Sigmoid colon (tissue), 7 donors: ENCODE measurements around the gene CABLES1. TPM values are rescaled to one million over a fixed set of nuclear protein-coding genes. Genes with fewer than 3 reads are reported as not detected.
"Not testable (repeated sequence)": the region's sequence is repeated elsewhere in the genome, so short reads cannot be mapped to it uniquely, and the experiment has no call there.

ENCODE experiments used
- DNase-seq: peaks from one replicate; pipeline ENCODE4 v3.0.0-alpha.2; 2019
- H3K27ac ChIP-seq, 4 donors: fragments of 200-600 bp; sonication (generic); one replicate each; pipeline ENCODE4 v1.5.1; 2016 to 2019; ENCODE audit warnings: mild to moderate bottlenecking in 1 of 4
- H3K27me3 ChIP-seq, 3 donors: fragments of 200-600 bp; sonication (generic); one replicate each; pipeline ENCODE4 v1.5.1; 2019; ENCODE audit warnings: mild to moderate bottlenecking in 1 of 3
- H3K36me3 ChIP-seq, 4 donors: fragments of 200-600 bp; sonication (generic); one replicate each; pipeline ENCODE4 v1.5.1; 2016 to 2019
- H3K4me1 ChIP-seq, 4 donors: fragments of 200-600 bp; sonication (generic); one replicate each; pipeline ENCODE4 v1.5.1; 2017 to 2019
- H3K4me3 ChIP-seq, 4 donors: fragments of 200-600 bp; sonication (generic); one replicate each; pipeline ENCODE4 v1.5.1; 2017 to 2019; ENCODE audit warnings: mild to moderate bottlenecking in 2 of 4, moderate library complexity in 1 of 4
- H3K9me3 ChIP-seq, 4 donors: fragments of 200-600 bp in 3 of 4; sonication (generic) in 3 of 4; one replicate each; pipeline versions ENCODE4 v1.5.1 to v1.6.1; 2013 to 2019
- EP300 ChIP-seq, 4 donors: sonication (generic); formaldehyde crosslinking; IDR thresholded peaks; one replicate each; pipeline ENCODE4 v1.6.1; 2017; ENCODE audit warnings: antibody characterized with exemption in 4 of 4
- POLR2A ChIP-seq, 2 donors: fragments of 450-650 bp; IDR thresholded peaks; one replicate each; pipeline ENCODE4 v1.6.1; 2016; ENCODE audit warnings: antibody characterized with exemption in 2 of 2, mild to moderate bottlenecking in 2 of 2, moderate library complexity in 2 of 2
- POLR2AphosphoS5 ChIP-seq, 4 donors: sonication (generic); formaldehyde crosslinking; IDR thresholded peaks; one replicate each; pipeline ENCODE4 v1.6.1; 2017; ENCODE audit warnings: antibody characterized with exemption in 4 of 4
- WGBS, 2 donors: extraction: QIAGEN DNeasy Blood & Tissue Kit; methylation state at CpG; one replicate each; pipeline ENCODE4 v1.1.7; 2013; 5-methylcytosine and 5-hydroxymethylcytosine counted together
- intact Hi-C: fragments of 100-400 bp; cut with DNase I; formaldehyde crosslinking; loops from one replicate; pipeline ENCODE4 v1.15.1; 2023
- polyA plus RNA-seq, 3 donors: library from polyadenylated mRNA; stranded (reverse); fragments of 200-250 nt; gene quantifications; one replicate each; pipeline ENCODE4 v1.2.3, GENCODE V29; 2013
- total RNA-seq, 4 donors: library from RNA; depleted of rRNA; stranded (reverse); fragments of >200 nt; gene quantifications; one replicate each; pipeline ENCODE4 v1.1.0, GENCODE V29; 2016
- TF ChIP-seq, protein P1 (sequence below), 4 experiments: fragments of 450-650 bp in 3 of 4; fragments of 200-600 bp in 1 of 4; IDR thresholded peaks; one replicate each; pipeline ENCODE4 v1.5.1; 2016 to 2019; ENCODE audit warnings: antibody characterized with exemption in 4 of 4, mild to moderate bottlenecking in 3 of 4, moderate library complexity in 2 of 4
- donor health status: healthy with polysubstance abuse.
- donor health status: Bipolar disorder and iron deficiency.
- donor health status: healthy.

CABLES1 gene
- total and polyA plus RNA-seq, 7 donors, result 1.9 to 7.2 (median 3.9) TPM

DNA sequence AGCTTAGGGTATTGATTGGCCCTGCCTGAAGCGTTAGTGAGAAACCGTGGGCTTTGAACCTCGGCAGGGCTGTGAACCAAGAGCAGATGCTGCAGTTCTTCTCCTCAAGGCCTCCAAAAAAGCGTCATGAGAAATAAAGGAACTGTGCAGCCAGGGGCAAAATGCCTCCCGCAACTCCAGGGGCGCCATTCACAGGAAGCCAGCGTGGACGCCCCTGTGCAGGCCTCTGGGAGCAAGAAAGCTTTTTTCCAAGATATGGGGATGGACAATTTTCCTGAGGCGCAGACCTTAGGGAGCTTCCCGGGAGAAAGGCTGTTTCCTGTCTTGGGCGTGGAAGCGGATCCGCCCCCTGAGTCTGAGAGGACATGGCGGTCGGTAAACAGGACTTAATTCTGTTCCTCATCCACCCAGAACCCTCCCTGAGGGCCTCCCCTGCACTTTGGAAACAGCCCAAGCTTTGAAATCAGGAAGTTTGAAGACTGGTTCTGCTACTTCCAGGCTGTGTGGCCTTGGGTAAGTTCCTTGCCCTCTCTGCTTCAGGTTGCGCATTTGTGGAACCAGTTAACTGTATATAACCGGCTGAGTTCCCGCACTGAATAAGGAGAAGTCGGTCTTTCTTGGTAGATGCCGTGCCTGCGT is 29.6 kb upstream of the CABLES1 start:
- no peak for DNase-seq
- H3K27ac ChIP-seq, result no peak overlapping the region
- TF ChIP-seq, protein P1, sequence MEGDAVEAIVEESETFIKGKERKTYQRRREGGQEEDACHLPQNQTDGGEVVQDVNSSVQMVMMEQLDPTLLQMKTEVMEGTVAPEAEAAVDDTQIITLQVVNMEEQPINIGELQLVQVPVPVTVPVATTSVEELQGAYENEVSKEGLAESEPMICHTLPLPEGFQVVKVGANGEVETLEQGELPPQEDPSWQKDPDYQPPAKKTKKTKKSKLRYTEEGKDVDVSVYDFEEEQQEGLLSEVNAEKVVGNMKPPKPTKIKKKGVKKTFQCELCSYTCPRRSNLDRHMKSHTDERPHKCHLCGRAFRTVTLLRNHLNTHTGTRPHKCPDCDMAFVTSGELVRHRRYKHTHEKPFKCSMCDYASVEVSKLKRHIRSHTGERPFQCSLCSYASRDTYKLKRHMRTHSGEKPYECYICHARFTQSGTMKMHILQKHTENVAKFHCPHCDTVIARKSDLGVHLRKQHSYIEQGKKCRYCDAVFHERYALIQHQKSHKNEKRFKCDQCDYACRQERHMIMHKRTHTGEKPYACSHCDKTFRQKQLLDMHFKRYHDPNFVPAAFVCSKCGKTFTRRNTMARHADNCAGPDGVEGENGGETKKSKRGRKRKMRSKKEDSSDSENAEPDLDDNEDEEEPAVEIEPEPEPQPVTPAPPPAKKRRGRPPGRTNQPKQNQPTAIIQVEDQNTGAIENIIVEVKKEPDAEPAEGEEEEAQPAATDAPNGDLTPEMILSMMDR (IDR thresholded peaks at IDR 0.05), result no peak
- TF ChIP-seq EP300 (IDR thresholded peaks at IDR 0.05) (no peak), POLR2A (IDR thresholded peaks at IDR 0.05) (no peak)

GRCh38 chr18:23106575-23106974 is 28.7 kb upstream of the CABLES1 start:
- H3K4me3 ChIP-seq, result no peak overlapping the region
- no peaks in the 10 kb centered on the region for H3K9me3 ChIP-seq
- 4 to 23% methylated on average over 6 of the region's 6 CpGs for WGBS, 2 donors
- H3K27me3 ChIP-seq, result no peaks in the 10 kb centered on the region
- H3K36me3 ChIP-seq, result no peaks in the 10 kb centered on the region
- intact Hi-C loops, result no loop called here
- no peak overlapping the region for H3K27ac ChIP-seq
- no peak for DNase-seq
- TF ChIP-seq POLR2AphosphoS5 (IDR thresholded peaks at IDR 0.05), result no peak
- TF ChIP-seq POLR2A (IDR thresholded peaks at IDR 0.05), result no peak
- no peak for TF ChIP-seq EP300 (IDR thresholded peaks at IDR 0.05)
- TF ChIP-seq, protein P1 (IDR thresholded peaks at IDR 0.05), result no peak
- H3K4me1 ChIP-seq, result peaks cover 0 to 5% (median 0%) of the 10 kb centered on the region in 4 donors

More for the DNA sequence above, 29.6 kb upstream of the CABLES1 start:
- Histone ChIP-seq H3K36me3 (no peaks in the 10 kb centered on the region), H3K4me1 (peaks cover 0 to 5% (median 0%) of the 10 kb centered on the region in 4 donors), H3K9me3 (no peaks in the 10 kb centered on the region), H3K27me3 (no peaks in the 10 kb centered on the region), H3K4me3 (no peak overlapping the region)
- intact Hi-C loops, result no loop called here
- 39 to 81% methylated on average over 21 of the region's 21 CpGs for WGBS, 2 donors

DNA sequence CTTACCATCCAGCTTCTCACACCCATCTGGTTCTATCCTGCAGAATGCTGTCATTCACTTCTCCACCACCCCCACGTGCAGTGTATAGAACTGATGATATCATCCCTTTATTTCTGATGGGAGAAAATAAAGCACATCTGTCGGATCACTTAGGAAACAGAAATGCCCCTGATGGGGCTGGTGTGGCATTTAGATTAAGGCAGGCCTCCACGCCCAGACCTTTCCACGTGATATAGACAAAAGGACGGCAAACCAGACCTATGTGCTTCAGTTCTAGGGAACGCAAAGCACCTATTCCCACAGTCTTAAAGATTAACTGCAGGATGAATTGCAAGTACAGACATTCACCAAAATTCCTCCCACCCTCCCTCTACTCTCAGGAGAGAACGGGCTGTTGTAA is 27.6 kb upstream of the CABLES1 start:
- Histone ChIP-seq H3K36me3 (no peaks in the 10 kb centered on the region), H3K27ac (no peak overlapping the region), H3K9me3 (peaks cover 0 to 3% (median 0%) of the 10 kb centered on the region in 4 donors), H3K4me3 (no peak overlapping the region), H3K4me1 (peaks cover 0 to 5% (median 0%) of the 10 kb centered on the region in 4 donors), H3K27me3 (no peaks in the 10 kb centered on the region)
- WGBS, 2 donors, result 81 to 86% methylated on average over 7 of the region's 7 CpGs
- intact Hi-C loops, result no loop called here
- DNase-seq, result no peak
- TF ChIP-seq POLR2A (IDR thresholded peaks at IDR 0.05), result no peak
- no peak for TF ChIP-seq EP300 (IDR thresholded peaks at IDR 0.05)
- TF ChIP-seq, protein P1 (IDR thresholded peaks at IDR 0.05), result no peak
- no peak for TF ChIP-seq POLR2AphosphoS5 (IDR thresholded peaks at IDR 0.05)

DNA sequence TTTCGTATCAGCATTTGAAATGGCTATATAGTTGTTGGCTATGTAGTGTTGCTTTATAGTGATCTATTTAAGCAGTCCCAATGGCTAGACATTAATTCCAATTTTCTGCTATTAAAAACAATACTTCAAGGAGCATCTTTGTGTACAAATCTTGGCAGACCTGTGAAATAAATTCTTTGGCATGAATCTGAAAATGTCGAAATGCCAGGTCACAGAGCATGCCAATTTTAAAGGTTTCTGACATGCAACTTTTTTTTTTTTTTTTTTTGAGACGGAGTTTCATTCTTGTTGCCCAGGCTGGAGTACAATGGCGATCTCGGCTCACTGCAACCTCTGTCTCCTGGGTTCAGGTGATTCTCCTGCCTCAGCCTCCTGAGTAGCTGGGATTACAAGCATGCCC is 26.8 kb upstream of the CABLES1 start:
- no peak for DNase-seq
- 91 to 94% methylated on average over 5 of the region's 5 CpGs for WGBS, 2 donors
- Histone ChIP-seq H3K4me3 (no peak overlapping the region), H3K27me3 (no peaks in the 10 kb centered on the region), H3K4me1 (peaks cover 0 to 5% (median 0%) of the 10 kb centered on the region in 4 donors), H3K36me3 (no peaks in the 10 kb centered on the region), H3K9me3 (peaks cover 0 to 3% (median 0%) of the 10 kb centered on the region in 4 donors), H3K27ac (no peak overlapping the region)
- intact Hi-C loops, result no loop called here
- TF ChIP-seq POLR2AphosphoS5 (IDR thresholded peaks at IDR 0.05), result no peak
- TF ChIP-seq POLR2A (IDR thresholded peaks at IDR 0.05), result no peak
- no peak for TF ChIP-seq EP300 (IDR thresholded peaks at IDR 0.05)
- TF ChIP-seq, protein P1 (IDR thresholded peaks at IDR 0.05), result no peak

- 95% methylated on average over 9 of the region's 9 CpGs for WGBS, 2 donors
- DNase-seq, H3K27me3 ChIP-seq, H3K27ac ChIP-seq, H3K9me3 ChIP-seq, H3K4me3 ChIP-seq, H3K4me1 ChIP-seq, intact Hi-C loops, H3K36me3 ChIP-seq: not testable (repeated sequence)
Measured at GRCh38 chr18:23109163-23109562, 26.1 kb upstream of the CABLES1 start.
